GM18502 (cell line): ENCODE results near the gene FCMR.
"Not testable (repeated sequence)": the region's sequence is repeated elsewhere in the genome, so short reads cannot be mapped to it uniquely, and the experiment has no call there.

Experiments used
- ATAC-seq: cut with Tn5 transposase; IDR thresholded peaks from one replicate; pipeline ENCODE4 v1.9.1; 2021; ENCODE audit warnings: mild to moderate bottlenecking; ENCODE audit not compliant: unreplicated experiment, poor library complexity

The FCMR gene

GRCh38 chr1:206882555-206882954, 39.2 kb downstream of the FCMR start:
- no peak for ATAC-seq

- ATAC-seq: no peak
Observed at GRCh38 chr1:206880314-206880713, 41.4 kb downstream of the FCMR start.

- no peak for ATAC-seq
Observed at GRCh38 chr1:206878456-206878855, 43.3 kb downstream of the FCMR start.

- no peak for ATAC-seq
Observed at GRCh38 chr1:206875752-206876377, 45.9 kb downstream of the FCMR start.

- no peak for ATAC-seq
Observed at GRCh38 chr1:206873603-206874188, 48.0 kb downstream of the FCMR start.

- ATAC-seq: no peak
Observed at GRCh38 chr1:206872139-206872538, 49.6 kb downstream of the FCMR start.

- ATAC-seq: no peak
Observed at GRCh38 chr1:206868264-206868663, 53.5 kb downstream of the FCMR start.

DNA sequence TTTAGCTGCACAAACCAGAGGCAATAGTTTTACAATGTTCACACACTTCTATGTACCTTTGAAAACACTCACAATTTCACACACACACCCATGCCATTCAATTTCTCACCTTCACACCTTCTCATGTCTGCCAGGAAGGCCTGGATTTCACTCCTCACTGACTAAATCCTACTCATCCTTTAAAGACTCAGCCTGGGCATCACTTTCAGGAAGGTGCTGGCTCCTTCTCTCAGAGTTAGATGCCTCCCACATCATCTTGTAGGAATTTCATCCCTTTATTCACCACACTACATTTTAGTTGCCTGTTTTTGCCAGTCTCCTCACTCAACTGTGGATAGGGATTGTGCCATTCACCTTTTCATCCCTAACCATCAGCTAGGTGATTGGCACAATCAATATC, 54.0 kb downstream of the FCMR start:
- no peak for ATAC-seq

GRCh38 chr1:206867239-206867638, 54.5 kb downstream of the FCMR start:
- ATAC-seq: no peak

GRCh38 chr1:206866062-206866461, 55.7 kb downstream of the FCMR start:
- ATAC-seq: no peak

- ATAC-seq: no peak
Observed at GRCh38 chr1:206864939-206865671, 56.6 kb downstream of the FCMR start, which contains the start of gene IL20. IL20 (plus strand) TSS chr1:206865623; CDS start chr1:206865853, 230 bp downstream.

GRCh38 chr1:206863266-206863665, 58.5 kb downstream of the FCMR start:
- no peak for ATAC-seq

GRCh38 chr1:206860165-206860564, 61.6 kb downstream of the FCMR start:
- no peak for ATAC-seq

DNA sequence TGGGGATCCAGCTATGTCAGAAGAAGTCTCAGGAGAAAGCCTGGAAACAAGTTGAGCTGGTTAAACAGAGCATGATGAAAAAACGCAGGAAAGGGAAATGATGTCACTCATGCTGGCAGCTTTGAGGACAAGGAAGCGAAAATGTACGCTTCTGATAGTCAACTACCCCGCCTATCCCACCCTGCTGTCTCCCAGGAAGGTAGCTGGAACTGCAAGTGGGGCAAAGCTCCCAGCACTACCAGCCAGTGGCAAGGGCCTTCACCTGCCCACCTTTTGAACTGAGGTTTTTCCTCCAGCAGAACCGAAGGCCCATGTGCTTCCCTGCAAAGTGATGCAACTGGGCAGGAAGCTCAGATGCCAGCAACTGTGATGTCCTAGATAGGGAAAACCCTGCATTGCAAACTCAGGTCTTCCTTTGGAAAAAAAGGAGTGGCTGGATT, 62.6 kb downstream of the FCMR start:
- no peak for ATAC-seq

- ATAC-seq: no peak
Observed at GRCh38 chr1:206856674-206857464, 64.9 kb downstream of the FCMR start.

DNA sequence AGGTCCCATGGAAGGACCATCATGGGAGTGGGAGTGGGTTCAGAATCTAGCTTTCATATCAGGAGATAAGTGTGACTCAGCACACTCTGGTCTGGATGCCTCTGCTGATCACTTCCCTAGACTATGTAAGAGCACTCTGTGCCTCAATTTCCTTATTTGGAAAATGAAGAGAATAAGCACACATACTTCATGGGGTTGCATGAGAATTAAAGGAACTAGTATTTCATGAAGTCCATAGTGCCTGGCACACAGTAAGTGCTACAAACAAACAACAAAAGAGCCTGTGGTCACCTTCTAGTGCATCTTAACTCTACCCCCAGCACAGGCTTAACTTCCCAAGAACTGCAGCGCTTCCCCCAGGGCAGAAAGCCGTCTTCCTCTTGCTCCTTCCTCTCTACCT, 65.9 kb downstream of the FCMR start:
- ATAC-seq: no peak

DNA sequence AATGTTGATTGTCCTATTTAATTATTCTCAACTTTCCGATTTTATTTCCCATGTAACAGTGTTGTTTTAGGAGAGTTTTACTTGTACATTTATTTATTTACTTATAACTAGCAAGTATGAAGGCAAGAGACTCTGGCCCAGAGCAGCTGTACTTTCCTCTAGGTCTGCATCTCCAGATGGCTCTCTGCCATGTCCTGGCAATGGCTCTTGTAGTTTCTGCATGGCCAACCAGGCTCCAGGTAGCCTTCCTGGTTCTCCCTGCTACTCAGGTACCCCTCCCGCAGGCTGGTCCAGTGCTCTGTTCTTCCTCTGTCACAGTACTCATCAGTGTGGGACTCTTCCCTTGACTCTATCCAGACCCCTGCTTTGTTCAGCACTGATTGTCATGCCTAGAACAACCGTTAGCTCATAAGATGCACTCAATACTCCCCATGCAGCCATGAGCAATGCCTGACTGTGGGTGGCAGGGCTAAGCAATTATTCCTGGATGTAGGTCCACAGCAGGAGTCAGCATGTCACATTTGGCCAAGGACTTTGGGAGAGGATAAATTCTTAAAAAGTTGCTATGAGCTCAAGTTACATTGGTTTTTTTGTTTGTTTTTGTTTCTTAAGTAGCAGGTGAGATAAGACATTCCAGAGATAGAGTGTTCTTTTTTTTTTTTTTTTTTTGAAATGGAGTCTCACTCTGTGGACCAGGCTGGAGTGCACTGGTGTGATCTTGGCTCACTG, 67.2 kb downstream of the FCMR start:
- no peak for ATAC-seq

GRCh38 chr1:206853696-206854095, 68.0 kb downstream of the FCMR start:
- ATAC-seq: not testable (repeated sequence)
